IPS-18a (cell line): ENCODE results near the gene DENND1A.
"Not testable (repeated sequence)": the region's sequence is repeated elsewhere in the genome, so short reads cannot be mapped to it uniquely, and the experiment has no call there.

Experiments used
- H3K27ac ChIP-seq: one replicate; pipeline ENCODE4 v1.5.1; 2013; ENCODE audit warnings: low read length
- H3K27me3 ChIP-seq: one replicate; pipeline ENCODE4 v1.6.1; 2013; ENCODE audit warnings: mild to moderate bottlenecking, low read length; ENCODE audit not compliant: control insufficient read depth, insufficient read depth
- H3K36me3 ChIP-seq: one replicate; pipeline ENCODE4 v1.6.1; 2013; ENCODE audit warnings: low read depth, low read length; ENCODE audit not compliant: control insufficient read depth
- H3K4me1 ChIP-seq: one replicate; pipeline ENCODE4 v1.6.1; 2013; ENCODE audit warnings: low read depth, low read length; ENCODE audit not compliant: control insufficient read depth
- H3K4me3 ChIP-seq: one replicate; pipeline ENCODE4 v1.5.1; 2013; ENCODE audit warnings: low read length
- H3K9ac ChIP-seq: one replicate; pipeline ENCODE4 v1.6.1; 2013; ENCODE audit warnings: mild to moderate bottlenecking, low read length, moderate library complexity
- H3K9me3 ChIP-seq: one replicate; pipeline ENCODE4 v1.6.1; 2013; ENCODE audit warnings: low read depth, low read length; ENCODE audit not compliant: control insufficient read depth

Gene DENND1A

DNA sequence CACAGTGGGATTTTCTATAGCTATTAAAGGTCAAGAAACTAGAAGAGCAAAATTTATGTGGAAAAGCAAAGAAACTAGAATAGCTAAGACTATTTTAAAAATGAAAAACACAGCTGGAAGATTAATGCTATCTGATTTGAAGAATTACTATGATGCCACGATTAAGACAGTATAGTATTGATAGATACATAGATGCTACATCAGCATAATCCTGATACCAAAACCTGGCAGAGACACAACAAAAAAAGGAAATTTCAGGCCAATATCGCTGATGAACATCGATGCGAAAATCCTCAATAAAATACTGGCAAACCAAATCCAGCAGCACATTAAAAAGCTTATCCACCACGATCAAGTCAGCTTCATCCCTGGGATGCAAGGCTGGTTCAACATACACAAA lies 201.4 kb downstream of the DENND1A start:
- H3K27ac ChIP-seq, H3K27me3 ChIP-seq, H3K36me3 ChIP-seq, H3K9ac ChIP-seq, H3K4me3 ChIP-seq, H3K9me3 ChIP-seq: not testable (repeated sequence)
- H3K4me1 ChIP-seq: peaks cover 13% of the 10 kb centered on the region

GRCh38 chr9:123727332-123727731 lies 202.6 kb downstream of the DENND1A start:
- H3K36me3 ChIP-seq: no peaks in the 10 kb centered on the region
- no peak overlapping the region for H3K9ac ChIP-seq
- H3K4me3 ChIP-seq: no peak overlapping the region
- no peaks in the 10 kb centered on the region for H3K27me3 ChIP-seq
- H3K4me1 ChIP-seq: peaks cover 13% of the 10 kb centered on the region
- no peak overlapping the region for H3K27ac ChIP-seq
- peaks cover 15% of the 10 kb centered on the region for H3K9me3 ChIP-seq

DNA sequence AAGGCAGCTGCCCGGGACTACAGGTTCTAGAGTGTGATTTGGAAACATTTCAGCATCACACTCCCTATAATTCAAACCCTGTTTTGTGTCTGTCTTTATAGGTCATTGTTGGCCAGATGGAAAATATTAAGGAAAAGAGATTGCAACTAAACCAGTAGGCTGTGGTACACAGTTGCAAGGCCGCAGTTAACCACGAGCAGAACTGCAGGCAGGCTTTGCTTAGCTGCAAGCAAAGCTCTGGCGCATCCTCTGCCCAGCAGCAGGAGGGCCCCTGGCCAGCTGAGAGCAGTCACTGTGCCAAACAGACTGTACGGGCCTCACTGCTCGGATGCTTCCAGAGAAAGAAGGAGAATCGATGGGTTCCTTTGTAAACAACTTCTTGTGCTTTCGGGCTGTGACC lies 204.5 kb downstream of the DENND1A start:
- Histone ChIP-seq H3K4me3 (no peak overlapping the region), H3K4me1 (peaks cover 13% of the 10 kb centered on the region), H3K27ac (no peak overlapping the region), H3K27me3 (no peaks in the 10 kb centered on the region), H3K36me3 (no peaks in the 10 kb centered on the region), H3K9ac (no peak overlapping the region), H3K9me3 (peaks cover 17% of the 10 kb centered on the region)

DNA sequence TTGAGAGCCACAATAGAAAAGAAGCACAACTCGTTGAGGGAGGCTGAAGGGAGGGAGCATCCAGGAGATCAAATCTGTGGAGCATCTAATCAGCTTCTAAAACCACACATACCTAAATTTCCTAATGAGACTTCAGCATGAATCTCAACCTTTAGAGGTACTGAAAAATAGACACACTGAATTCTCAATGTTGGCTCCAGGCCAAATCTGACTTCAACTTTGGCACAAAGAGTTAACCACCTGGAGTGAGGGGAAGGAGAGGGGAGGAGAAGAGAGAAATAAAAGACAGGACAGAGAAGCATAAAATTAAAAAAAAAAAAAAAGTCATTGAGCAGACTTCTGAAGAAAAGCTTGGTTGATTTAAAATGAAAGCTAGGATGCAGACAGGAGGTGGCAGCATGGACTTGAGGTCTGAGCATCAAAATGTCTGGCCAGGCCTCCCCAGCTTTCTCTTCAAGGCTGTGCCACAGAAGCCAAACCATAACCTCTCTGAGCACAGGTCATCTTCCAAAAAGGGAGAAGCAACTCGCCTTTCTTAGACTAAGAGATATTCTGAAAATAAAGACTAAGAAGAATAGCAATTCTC lies 205.6 kb downstream of the DENND1A start:
- Histone ChIP-seq H3K9me3 (peaks cover 17% of the 10 kb centered on the region), H3K4me3 (no peak overlapping the region), H3K27ac (no peak overlapping the region), H3K4me1 (peaks cover 13% of the 10 kb centered on the region), H3K27me3 (no peaks in the 10 kb centered on the region), H3K9ac (no peak overlapping the region), H3K36me3 (no peaks in the 10 kb centered on the region)

- Histone ChIP-seq H3K9ac (no peak overlapping the region), H3K4me1 (peaks cover 13% of the 10 kb centered on the region), H3K4me3 (no peak overlapping the region), H3K27me3 (no peaks in the 10 kb centered on the region), H3K36me3 (no peaks in the 10 kb centered on the region), H3K9me3 (peaks cover 17% of the 10 kb centered on the region), H3K27ac (no peak overlapping the region)
Observed at GRCh38 chr9:123723135-123723875, 206.6 kb downstream of the DENND1A start.

DNA sequence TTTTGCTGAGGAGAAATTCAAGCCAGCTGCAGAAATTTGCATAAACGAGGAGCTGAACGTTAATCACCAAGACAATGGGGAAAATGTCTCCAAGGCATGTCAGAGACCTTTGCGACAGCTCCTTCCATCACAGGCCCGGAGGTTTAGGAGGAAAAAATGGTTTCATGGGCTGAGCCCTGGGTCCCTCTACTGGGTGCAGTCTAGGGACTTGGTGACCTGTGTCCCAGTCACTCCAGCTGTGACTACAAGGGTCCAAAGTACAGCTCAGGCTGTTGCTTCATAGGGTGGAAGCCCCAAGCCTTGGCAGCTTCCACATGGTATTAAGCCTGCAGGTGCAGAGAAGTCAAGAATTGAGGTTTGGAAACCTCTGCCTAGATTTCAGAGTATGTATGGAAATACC lies 207.5 kb downstream of the DENND1A start:
- H3K9me3 ChIP-seq: peaks cover 17% of the 10 kb centered on the region
- no peaks in the 10 kb centered on the region for H3K36me3 ChIP-seq
- no peak overlapping the region for H3K9ac ChIP-seq
- peaks cover 13% of the 10 kb centered on the region for H3K4me1 ChIP-seq
- H3K27ac ChIP-seq: no peak overlapping the region
- no peaks in the 10 kb centered on the region for H3K27me3 ChIP-seq
- no peak overlapping the region for H3K4me3 ChIP-seq

DNA sequence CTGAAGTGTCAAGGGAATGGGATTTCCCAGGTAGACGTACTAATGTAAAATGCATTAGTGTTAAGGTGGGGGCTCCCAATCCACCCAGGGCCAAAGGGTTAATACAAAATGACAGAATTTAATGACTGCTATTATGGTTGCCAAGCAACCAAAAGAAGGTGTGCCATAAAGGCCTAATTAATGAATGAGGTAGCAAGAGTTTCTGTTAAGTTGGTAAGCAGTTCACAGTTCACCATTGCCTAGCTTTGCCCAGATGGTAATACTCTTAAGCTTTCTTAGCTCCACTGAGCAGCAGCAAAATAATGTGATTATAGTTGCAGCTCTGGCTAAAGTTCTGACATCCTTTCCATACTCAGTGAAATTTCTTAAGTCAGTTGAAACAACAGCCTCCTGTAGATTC lies 211.7 kb downstream of the DENND1A start:
- H3K9me3 ChIP-seq: peaks cover 7% of the 10 kb centered on the region
- H3K4me3 ChIP-seq: no peak overlapping the region
- H3K27ac ChIP-seq: no peak overlapping the region
- no peak overlapping the region for H3K9ac ChIP-seq
- no peaks in the 10 kb centered on the region for H3K36me3 ChIP-seq
- H3K4me1 ChIP-seq: no peaks in the 10 kb centered on the region
- no peaks in the 10 kb centered on the region for H3K27me3 ChIP-seq

DNA sequence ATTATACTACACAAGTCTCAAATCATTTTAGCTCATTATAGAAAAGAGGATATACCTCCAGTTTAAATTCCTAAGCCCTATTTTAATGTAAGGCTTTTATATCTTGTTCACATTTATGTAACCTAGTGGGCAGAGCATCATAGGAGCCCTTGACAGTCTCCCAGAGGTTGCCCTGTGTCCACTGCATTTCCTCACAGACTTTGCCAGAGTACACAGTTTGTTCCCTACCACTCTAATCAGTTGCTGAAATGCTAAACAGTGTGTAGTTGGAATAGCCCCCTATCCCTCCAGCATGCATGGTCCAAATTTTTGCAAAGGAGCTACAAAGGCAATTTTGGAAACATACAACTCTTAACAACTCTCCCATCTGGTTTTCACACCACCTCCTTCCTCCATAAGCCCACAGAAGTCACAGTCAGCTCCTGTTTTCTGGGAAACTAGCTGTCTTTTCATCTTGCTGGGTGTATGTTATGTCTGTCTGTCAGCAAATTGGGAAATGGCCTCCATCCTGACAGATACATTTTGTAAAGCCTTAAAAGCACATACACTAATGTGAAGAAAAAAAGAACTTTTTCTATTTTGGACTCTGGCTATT lies 212.2 kb downstream of the DENND1A start:
- H3K4me3 ChIP-seq: no peak overlapping the region
- no peak overlapping the region for H3K9ac ChIP-seq
- H3K9me3 ChIP-seq: peaks cover 5% of the 10 kb centered on the region
- no peaks in the 10 kb centered on the region for H3K27me3 ChIP-seq
- H3K4me1 ChIP-seq: no peaks in the 10 kb centered on the region
- no peak overlapping the region for H3K27ac ChIP-seq
- H3K36me3 ChIP-seq: no peaks in the 10 kb centered on the region

GRCh38 chr9:123716339-123716945 lies 213.5 kb downstream of the DENND1A start:
- Histone ChIP-seq H3K9me3 (no peaks in the 10 kb centered on the region), H3K9ac (no peak overlapping the region), H3K27me3 (no peaks in the 10 kb centered on the region), H3K36me3 (no peaks in the 10 kb centered on the region), H3K27ac (no peak overlapping the region), H3K4me3 (no peak overlapping the region), H3K4me1 (no peaks in the 10 kb centered on the region)

- H3K4me3 ChIP-seq: no peak overlapping the region
- H3K27ac ChIP-seq: no peak overlapping the region
- no peaks in the 10 kb centered on the region for H3K9me3 ChIP-seq
- no peaks in the 10 kb centered on the region for H3K27me3 ChIP-seq
- H3K4me1 ChIP-seq: no peaks in the 10 kb centered on the region
- no peaks in the 10 kb centered on the region for H3K36me3 ChIP-seq
- H3K9ac ChIP-seq: no peak overlapping the region
Observed at GRCh38 chr9:123715258-123715657, 214.7 kb downstream of the DENND1A start.

- no peaks in the 10 kb centered on the region for H3K9me3 ChIP-seq
Observed at GRCh38 chr9:123713282-123713681, 216.6 kb downstream of the DENND1A start.

More at GRCh38 chr9:123713282-123713681, 216.6 kb downstream of the DENND1A start:
- Histone ChIP-seq H3K27ac (no peak overlapping the region), H3K4me1 (peaks cover 9% of the 10 kb centered on the region), H3K4me3 (no peak overlapping the region), H3K27me3 (no peaks in the 10 kb centered on the region), H3K9ac (no peak overlapping the region), H3K36me3 (no peaks in the 10 kb centered on the region)
